ENCODE data around the gene POU3F4.

DNA sequence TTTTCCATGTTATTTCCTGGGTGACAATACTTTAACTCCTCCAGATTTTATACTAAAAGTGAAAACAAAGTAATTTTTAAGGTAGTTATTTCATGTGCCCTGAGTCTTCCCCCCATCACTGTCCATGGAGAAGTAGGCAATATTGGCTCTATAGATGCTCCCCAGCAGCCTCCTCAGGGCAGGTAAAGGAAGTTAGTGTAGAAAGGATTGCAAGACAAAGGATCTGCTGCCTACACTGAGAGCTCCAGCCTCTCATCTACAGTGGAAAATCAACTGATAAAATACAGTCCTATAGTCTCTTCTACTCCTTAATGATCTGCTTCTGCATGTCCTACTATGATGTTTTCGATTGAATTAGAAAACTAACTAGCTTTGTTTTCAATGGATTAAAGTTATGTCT is 8.5 kb downstream of the POU3F4 start:
- TF ChIP-seq, protein P1, sequence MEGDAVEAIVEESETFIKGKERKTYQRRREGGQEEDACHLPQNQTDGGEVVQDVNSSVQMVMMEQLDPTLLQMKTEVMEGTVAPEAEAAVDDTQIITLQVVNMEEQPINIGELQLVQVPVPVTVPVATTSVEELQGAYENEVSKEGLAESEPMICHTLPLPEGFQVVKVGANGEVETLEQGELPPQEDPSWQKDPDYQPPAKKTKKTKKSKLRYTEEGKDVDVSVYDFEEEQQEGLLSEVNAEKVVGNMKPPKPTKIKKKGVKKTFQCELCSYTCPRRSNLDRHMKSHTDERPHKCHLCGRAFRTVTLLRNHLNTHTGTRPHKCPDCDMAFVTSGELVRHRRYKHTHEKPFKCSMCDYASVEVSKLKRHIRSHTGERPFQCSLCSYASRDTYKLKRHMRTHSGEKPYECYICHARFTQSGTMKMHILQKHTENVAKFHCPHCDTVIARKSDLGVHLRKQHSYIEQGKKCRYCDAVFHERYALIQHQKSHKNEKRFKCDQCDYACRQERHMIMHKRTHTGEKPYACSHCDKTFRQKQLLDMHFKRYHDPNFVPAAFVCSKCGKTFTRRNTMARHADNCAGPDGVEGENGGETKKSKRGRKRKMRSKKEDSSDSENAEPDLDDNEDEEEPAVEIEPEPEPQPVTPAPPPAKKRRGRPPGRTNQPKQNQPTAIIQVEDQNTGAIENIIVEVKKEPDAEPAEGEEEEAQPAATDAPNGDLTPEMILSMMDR (IDR thresholded peaks at IDR 0.05; ENCODE audit: low read length): no peak
- TF ChIP-seq EZH2 (optimal IDR thresholded peaks at IDR 0.05; ENCODE audit: low read depth, low read length): no peak
